ENCODE measurements around the gene MARCHF2. TPM values are rescaled to one million over a fixed set of nuclear protein-coding genes. Genes with fewer than 3 reads are reported as not detected.
A peak's percentile ranks its signal among the peaks of the same experiment; 100 is the strongest.

Gene MARCHF2
- total RNA-seq, 2 experiments from 2014 or later = 16.5 to 20.9 TPM

DNA sequence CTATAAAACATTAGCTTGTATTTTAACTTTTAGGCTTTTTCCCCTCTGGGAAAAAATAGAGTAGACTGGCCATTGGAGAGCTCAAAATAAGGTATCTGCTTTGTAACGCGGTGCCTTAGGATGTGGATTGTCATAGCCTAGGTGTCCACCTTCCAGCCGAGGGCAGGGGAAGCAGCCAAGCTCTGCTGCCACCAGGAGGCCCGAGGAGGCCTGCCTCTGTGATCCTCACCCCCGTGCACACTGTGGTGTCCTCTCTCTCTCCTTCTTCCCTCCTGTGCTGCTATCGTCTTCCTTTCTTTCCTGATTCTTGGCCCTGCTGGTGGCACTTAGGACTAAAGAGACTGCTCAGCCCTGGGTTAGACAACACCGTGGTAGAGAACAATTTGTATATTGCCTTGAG is 43.0 kb downstream of the MARCHF2 start:
- ATAC-seq (no peak), DNase-seq (no peak)
- Mint-ChIP-seq H3K27me3 (no peaks in the 10 kb centered on the region), H3K36me3 (peaks cover 58% of the 10 kb centered on the region), H3K9me3 (ENCODE audit: low read depth) (no peaks in the 10 kb centered on the region), H3K4me3 (no peak overlapping the region), H3K27ac (no peak overlapping the region), H3K4me1 (peaks cover 89% of the 10 kb centered on the region)
- CTCF ChIA-PET = interaction anchor here (0.7 to 1.6 kb wide), 4 partner anchors 40 to 125 kb away, joined by 3 to 5 read pairs (median 4); no protein-coding TSS in a partner anchor

DNA sequence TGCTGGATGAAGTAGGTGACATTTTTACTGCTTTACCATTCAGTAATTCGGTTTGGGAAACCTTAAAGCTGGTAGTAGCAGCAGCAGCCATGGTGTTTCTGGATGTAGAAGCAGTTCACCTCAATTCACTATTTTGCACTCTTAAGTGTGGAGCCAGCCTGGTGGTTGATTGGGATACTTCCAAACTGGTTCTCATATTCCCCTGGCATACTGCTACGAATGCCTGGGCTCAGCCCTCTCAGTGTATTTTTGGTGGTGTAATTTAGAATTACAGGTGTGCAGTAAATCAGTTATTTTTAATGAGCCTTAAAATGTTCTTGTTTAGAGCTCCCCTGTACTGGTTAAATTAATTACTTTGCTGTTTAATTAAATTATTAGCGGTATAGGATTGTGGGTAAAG is 44.1 kb downstream of the MARCHF2 start:
- CTCF ChIA-PET = interaction anchor here (1.0 to 1.4 kb wide), 3 partner anchors 8 to 13 kb away, joined by 3 to 7 read pairs (median 3); partner anchors contain the start of gene HNRNPM
- Mint-ChIP-seq H3K27me3 (no peaks in the 10 kb centered on the region), H3K27ac (peak overlapping the region; percentile 33), H3K4me3 (no peak overlapping the region), H3K4me1 (peaks cover 84% of the 10 kb centered on the region), H3K9me3 (ENCODE audit: low read depth) (no peaks in the 10 kb centered on the region), H3K36me3 (peaks cover 52% of the 10 kb centered on the region)
- ATAC-seq (no peak), DNase-seq (no peak)

DNA sequence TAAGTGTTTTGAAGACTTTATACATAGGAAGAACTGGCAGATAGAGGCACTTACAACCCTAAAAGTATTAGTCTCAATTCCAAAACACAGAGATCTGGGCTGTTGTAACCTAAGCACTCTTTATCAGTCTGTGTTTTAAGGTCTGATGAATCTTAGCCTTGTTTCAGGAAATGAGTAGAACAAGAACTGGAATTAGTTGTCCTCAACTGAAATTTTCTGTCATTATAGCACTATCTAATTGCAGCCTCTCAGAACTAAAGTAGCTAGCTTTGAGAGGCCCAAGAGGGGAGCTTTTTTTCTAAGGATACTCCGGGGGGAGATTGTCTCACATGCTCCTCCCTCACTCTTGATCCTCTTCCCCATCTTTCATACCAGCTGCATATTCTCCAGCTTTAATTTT is 44.7 kb downstream of the MARCHF2 start:
- Mint-ChIP-seq H3K4me3 (no peak overlapping the region), H3K9me3 (ENCODE audit: low read depth) (no peaks in the 10 kb centered on the region), H3K27me3 (no peaks in the 10 kb centered on the region), H3K36me3 (peaks cover 52% of the 10 kb centered on the region), H3K4me1 (peaks cover 81% of the 10 kb centered on the region), H3K27ac (peak overlapping the region; percentile 24)
- CTCF ChIA-PET = interaction anchor here (1.0 to 1.5 kb wide), 4 partner anchors 9 to 123 kb away, joined by 3 to 7 read pairs (median 4); partner anchors contain the start of gene HNRNPM
- DNase-seq = no peak
- ATAC-seq = no peak

DNA sequence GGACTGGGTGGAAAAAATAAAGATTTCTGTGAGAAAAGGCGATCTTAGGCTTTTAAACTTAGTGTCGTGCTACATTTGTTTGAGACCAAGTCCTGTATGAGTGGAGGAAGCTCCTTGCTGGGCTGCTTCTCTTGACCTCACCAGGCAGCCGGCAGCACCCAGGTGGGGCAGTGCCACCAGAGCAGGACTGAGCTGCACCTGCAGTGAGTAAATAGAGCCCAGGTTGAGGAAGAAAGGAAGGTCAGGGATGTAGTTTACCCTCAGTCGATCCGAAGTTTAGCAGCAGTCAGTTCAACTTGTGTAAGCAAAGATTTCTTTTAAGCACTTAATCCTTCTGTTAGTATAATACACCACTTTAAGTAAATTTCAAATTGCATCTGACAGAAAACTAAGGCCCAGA is 45.3 kb downstream of the MARCHF2 start:
- Mint-ChIP-seq H3K36me3 (peaks cover 54% of the 10 kb centered on the region), H3K4me3 (no peak overlapping the region), H3K4me1 (peaks cover 78% of the 10 kb centered on the region), H3K9me3 (ENCODE audit: low read depth) (no peaks in the 10 kb centered on the region), H3K27me3 (no peaks in the 10 kb centered on the region), H3K27ac (peak overlapping the region; percentile 37)
- ATAC-seq (no peak), DNase-seq (no peak)
- CTCF ChIA-PET = interaction anchor here (1.5 kb wide), 1 partner anchor 122 kb away, joined by 5 read pairs; no protein-coding TSS in a partner anchor

DNA sequence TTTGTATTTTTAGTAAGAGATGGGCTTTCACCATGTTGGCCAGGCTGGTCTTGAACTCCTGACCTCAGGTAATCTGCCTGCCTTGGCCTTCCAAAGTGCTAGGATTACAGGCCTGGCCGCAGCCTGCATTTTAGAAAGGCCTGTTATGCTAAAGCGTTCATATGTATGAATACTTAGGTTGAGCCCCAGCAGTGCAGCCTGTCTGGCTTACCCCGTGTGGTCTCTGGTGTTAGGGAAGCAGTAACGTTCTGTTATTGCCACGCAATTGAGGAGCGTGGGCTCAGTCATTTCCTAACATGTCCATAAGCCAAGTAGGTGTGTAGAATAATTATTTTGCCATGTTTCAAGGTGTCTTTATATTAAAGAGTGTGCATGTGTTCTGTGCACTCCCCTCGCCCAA is 46.0 kb downstream of the MARCHF2 start:
- CTCF ChIA-PET = no interaction called here
- no peaks in the 10 kb centered on the region for H3K9me3 Mint-ChIP-seq (ENCODE audit: low read depth)
- DNase-seq = no peak
- H3K27me3 Mint-ChIP-seq = no peaks in the 10 kb centered on the region
- peaks cover 54% of the 10 kb centered on the region for H3K36me3 Mint-ChIP-seq
- H3K27ac Mint-ChIP-seq = no peak overlapping the region
- no peak for ATAC-seq
- peaks cover 71% of the 10 kb centered on the region for H3K4me1 Mint-ChIP-seq
- no peak overlapping the region for H3K4me3 Mint-ChIP-seq

DNA sequence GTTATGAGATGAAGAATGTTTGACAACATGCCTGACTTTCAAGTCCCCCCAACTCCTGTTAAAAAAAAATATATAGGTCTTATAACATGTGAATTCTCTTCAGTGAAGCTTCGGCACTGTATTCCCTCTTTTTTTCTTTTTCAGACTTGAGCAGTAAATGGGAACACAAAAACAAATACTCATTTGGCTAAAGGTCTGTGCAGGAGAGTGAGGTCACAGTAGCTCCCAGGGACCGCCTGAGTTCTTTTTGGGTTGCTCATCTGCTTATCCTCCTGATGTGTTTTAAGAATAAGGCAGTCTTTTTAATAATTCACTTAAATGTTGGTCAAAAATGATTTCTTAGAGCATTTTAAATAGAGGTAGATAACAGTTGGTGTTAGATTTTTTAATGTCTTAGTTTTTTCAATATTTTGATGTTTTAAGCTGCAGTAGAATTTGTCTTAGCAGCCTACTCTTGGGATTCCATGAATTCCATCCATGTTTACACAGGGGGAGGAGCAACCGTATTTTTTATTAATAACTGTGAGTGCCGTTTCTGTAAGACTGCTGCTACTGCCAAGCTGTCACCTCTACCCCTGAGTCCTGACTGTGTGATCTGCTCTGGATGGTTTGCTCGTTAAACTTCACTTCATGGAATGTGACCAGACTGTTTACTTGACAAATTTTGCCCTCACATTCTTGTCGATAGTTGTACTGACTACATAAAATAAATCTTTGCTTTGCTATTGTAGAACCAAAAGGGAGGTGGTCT is 46.6 kb downstream of the MARCHF2 start:
- no peak overlapping the region for H3K4me3 Mint-ChIP-seq
- peaks cover 52% of the 10 kb centered on the region for H3K36me3 Mint-ChIP-seq
- CTCF ChIA-PET = interaction anchor here (1.3 to 1.6 kb wide), 2 partner anchors 118 to 121 kb away, joined by 4 read pairs; partner anchors contain the start of gene MYO1F
- H3K9me3 Mint-ChIP-seq (ENCODE audit: low read depth) = no peaks in the 10 kb centered on the region
- peak overlapping the region; percentile 73 for H3K27ac Mint-ChIP-seq
- DNase-seq = no peak
- no peaks in the 10 kb centered on the region for H3K27me3 Mint-ChIP-seq
- peaks cover 65% of the 10 kb centered on the region for H3K4me1 Mint-ChIP-seq
- ATAC-seq = no peak

DNA sequence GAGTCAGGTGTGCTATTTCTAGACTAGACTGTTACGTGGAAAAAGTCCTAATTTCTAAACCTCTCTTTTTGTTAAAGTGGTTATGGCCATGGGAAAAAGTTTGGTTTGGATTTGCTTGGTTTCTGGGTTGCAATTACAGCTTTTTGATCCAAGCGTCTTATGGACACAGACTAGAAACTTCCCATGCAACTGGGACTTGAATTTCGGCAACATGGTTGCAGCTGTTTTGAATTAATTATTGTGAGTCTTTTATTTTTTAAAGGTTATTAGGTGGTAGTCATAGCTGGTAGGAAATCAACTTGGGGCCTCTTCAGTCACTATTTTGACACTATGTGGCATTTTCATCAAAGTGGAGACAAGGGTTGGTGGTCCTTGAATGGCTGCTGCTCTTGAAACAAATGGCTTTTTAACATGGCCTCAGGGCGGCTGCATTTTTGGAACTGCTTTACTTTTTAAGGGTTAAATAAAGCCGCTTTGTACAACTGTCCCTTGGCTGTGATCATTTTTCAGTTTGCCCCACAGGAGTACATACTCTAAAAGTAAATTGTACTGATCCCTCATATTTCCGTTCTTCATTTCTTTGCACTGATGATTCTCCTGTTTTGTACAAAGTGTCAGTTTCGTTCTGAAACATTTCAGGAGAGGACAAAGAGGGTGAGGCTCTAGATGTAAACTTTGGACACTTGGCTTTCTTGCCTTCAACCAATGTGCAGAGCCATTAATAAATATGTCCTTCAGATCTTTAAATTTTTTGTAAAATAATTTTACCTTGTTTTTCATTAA is 47.6 kb downstream of the MARCHF2 start:
- ATAC-seq = peak; percentile 59
- Mint-ChIP-seq H3K27ac (peak overlapping the region; percentile 77), H3K36me3 (peaks cover 51% of the 10 kb centered on the region), H3K4me1 (peaks cover 56% of the 10 kb centered on the region), H3K4me3 (no peak overlapping the region), H3K27me3 (no peaks in the 10 kb centered on the region), H3K9me3 (ENCODE audit: low read depth) (no peaks in the 10 kb centered on the region)
- CTCF ChIA-PET = interaction anchor here (1.3 to 1.6 kb wide), 2 partner anchors 117 to 120 kb away, joined by 4 read pairs; partner anchors contain the start of gene MYO1F
- DNase-seq = no peak

DNA sequence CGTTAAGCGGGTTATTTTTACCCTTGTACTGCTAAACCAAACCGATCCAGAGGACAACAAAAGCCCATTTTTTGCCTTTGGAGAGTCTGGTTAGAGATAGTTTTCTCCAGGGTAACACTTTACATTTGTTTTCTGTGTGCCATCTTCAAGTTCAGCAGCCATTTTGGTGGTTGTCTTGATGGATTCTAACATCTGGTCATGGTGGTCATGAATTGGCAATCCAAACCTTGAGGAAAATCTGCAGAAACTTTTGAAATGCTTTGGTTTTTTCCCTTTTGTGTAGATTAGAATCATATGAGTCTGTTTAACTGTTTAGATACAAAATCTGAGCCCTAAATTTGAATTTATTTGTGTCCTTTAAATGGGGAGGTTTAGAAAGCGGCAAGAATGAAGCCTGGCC is 48.3 kb downstream of the MARCHF2 start:
- DNase-seq (no peak), ATAC-seq (no peak)
- CTCF ChIA-PET = interaction anchor here (1.1 kb wide), 1 partner anchor 10 kb away, joined by 3 read pairs; no protein-coding TSS in a partner anchor
- H3K9me3 Mint-ChIP-seq (ENCODE audit: low read depth) = no peaks in the 10 kb centered on the region
- peak overlapping the region; percentile 61 for H3K27ac Mint-ChIP-seq
- no peak overlapping the region for H3K4me3 Mint-ChIP-seq
- H3K27me3 Mint-ChIP-seq = no peaks in the 10 kb centered on the region
- peaks cover 50% of the 10 kb centered on the region for H3K36me3 Mint-ChIP-seq
- peaks cover 50% of the 10 kb centered on the region for H3K4me1 Mint-ChIP-seq

DNA sequence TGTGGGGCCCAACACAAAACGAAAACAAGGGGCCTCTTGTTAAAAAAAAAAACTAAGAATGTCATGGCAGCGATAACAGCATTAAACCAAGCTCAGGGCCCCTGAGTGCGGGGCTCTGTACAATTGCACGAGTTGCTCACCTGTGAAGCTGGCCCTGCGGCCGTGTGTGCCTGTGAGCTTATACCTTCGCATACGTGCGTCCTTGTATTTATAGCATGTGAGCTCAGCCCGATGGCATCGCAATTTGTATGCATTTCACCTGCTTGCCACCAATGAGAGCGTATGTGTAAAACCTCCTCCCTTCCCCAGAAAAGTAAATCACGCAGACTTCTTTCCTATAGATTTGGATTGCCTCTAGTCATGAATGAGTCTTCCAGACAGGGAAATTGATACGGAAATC is 48.8 kb downstream of the MARCHF2 start:
- CTCF ChIA-PET = interaction anchor here (1.0 to 1.1 kb wide), 2 partner anchors 11 to 14 kb away, joined by 3 to 4 read pairs; no protein-coding TSS in a partner anchor
- Mint-ChIP-seq H3K27ac (no peak overlapping the region), H3K27me3 (no peaks in the 10 kb centered on the region), H3K9me3 (ENCODE audit: low read depth) (no peaks in the 10 kb centered on the region), H3K4me1 (peaks cover 47% of the 10 kb centered on the region), H3K4me3 (no peak overlapping the region), H3K36me3 (peaks cover 48% of the 10 kb centered on the region)
- ATAC-seq = no peak
- DNase-seq = no peak

DNA sequence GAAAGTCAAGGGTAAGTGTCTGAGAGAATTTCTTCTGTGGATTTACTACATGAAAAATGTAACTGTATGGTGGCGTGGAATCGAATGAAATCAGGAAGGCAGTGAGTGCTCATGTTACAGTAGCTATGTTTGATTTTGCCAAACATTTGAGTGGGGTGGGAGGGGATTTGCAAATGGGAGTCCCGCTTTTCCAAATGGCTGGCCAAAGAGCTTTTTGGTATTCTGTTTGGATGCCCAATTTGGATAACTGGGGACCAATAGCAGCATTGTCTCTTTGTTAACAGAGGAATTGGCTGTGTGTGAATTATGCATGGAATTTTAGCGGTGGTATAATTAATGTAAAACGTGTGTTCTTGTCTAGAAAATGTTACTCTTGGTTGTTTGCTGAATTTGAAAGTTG is 49.5 kb downstream of the MARCHF2 start:
- Mint-ChIP-seq H3K4me1 (peaks cover 43% of the 10 kb centered on the region), H3K27me3 (no peaks in the 10 kb centered on the region), H3K36me3 (peaks cover 53% of the 10 kb centered on the region), H3K9me3 (ENCODE audit: low read depth) (no peaks in the 10 kb centered on the region), H3K4me3 (no peak overlapping the region), H3K27ac (no peak overlapping the region)
- no peak for DNase-seq
- no peak for ATAC-seq
- CTCF ChIA-PET = interaction anchor here (1.0 to 1.1 kb wide), 4 partner anchors 11 to 118 kb away, joined by 3 to 6 read pairs (median 4); no protein-coding TSS in a partner anchor

DNA sequence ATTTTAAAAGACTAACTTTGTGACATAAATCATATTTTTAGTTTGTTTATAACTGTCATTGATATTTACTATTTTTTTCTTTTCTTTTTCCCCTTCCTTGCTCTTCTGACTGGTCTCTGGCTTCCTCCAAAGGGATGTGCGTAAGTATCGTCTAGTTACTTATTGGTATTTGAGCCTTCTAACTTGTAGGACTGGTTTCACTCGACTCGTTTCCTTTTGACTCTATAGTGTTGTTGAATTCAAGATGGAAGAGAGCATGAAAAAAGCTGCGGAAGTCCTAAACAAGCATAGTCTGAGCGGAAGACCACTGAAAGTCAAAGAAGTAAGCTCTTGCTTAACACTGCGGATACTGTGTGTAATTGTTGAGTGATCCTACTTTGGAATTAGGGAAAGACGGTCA is 50.3 kb downstream of the MARCHF2 start:
- CTCF ChIA-PET = interaction anchor here (1.0 to 1.9 kb wide), 4 partner anchors 11 to 118 kb away, joined by 3 to 6 read pairs (median 5); no protein-coding TSS in a partner anchor
- Mint-ChIP-seq H3K4me1 (peaks cover 42% of the 10 kb centered on the region), H3K9me3 (ENCODE audit: low read depth) (no peaks in the 10 kb centered on the region), H3K36me3 (peaks cover 56% of the 10 kb centered on the region), H3K4me3 (no peak overlapping the region), H3K27ac (no peak overlapping the region), H3K27me3 (no peaks in the 10 kb centered on the region)
- no peak for DNase-seq
- ATAC-seq = no peak

DNA sequence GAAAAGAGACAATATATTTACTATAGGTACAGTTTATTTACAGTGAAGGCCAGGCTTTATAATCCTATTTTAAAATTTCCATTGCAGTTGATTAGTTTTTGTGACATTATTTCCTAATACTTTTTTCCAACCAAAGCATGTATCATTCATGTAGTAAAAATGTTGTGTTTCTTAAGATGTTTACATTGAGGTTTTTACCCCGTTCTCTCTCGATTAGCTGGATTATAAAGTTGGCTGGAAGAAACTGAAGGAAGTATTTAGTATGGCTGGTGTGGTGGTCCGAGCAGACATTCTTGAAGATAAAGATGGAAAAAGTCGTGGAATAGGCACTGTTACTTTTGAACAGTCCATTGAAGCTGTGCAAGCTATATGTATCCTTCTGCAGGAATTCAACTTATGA is 52.9 kb downstream of the MARCHF2 start:
- no peaks in the 10 kb centered on the region for H3K9me3 Mint-ChIP-seq (ENCODE audit: low read depth)
- no peak overlapping the region for H3K27ac Mint-ChIP-seq
- no peak for DNase-seq
- CTCF ChIA-PET = interaction anchor here (0.8 kb wide), 1 partner anchor 21 kb away, joined by 3 read pairs; no protein-coding TSS in a partner anchor
- peaks cover 73% of the 10 kb centered on the region for H3K36me3 Mint-ChIP-seq
- peaks cover 37% of the 10 kb centered on the region for H3K4me1 Mint-ChIP-seq
- ATAC-seq = no peak
- no peaks in the 10 kb centered on the region for H3K27me3 Mint-ChIP-seq
- H3K4me3 Mint-ChIP-seq = no peak overlapping the region

DNA sequence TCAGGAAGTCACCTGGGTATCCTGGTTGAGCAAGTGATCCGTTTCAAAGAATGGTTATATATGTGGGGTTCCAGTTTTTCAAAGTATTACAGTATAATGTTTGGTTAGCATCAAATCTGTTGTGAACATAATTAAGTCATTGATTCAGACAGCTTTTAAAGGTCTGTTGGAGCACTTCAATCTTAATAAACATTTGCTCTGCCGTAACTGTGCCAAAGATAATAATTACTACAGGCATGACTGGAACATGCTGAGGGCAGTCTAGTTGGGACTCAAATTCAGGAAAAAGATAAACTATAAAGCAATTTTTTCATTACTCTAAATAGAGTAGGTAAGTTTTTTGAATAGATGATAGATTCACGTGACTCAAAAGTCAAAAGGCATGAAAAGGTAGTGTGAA is 55.0 kb downstream of the MARCHF2 start:
- no peak for DNase-seq
- CTCF ChIA-PET = no interaction called here
- Mint-ChIP-seq H3K27me3 (no peaks in the 10 kb centered on the region), H3K9me3 (ENCODE audit: low read depth) (no peaks in the 10 kb centered on the region), H3K4me3 (no peak overlapping the region), H3K36me3 (peaks cover 77% of the 10 kb centered on the region), H3K27ac (no peak overlapping the region), H3K4me1 (peaks cover 44% of the 10 kb centered on the region)
- ATAC-seq = no peak

All from activated CD8-positive, alpha-beta memory T cell treated with anti-CD3 and anti-CD28 coated beads, Interleukin-2, amount 10 ng/mL, durations not matched to agents 7 days and 5 days (primary cell).